HG03159 (cell line): ENCODE results near the gene TRAPPC3L.

Source experiments
- ATAC-seq: cut with Tn5 transposase; IDR thresholded peaks from one replicate; pipeline ENCODE4 v1.9.1; 2021; ENCODE audit warnings: mild to moderate bottlenecking, moderate library complexity; ENCODE audit not compliant: unreplicated experiment

The TRAPPC3L gene

GRCh38 chr6:116545651-116546050 lies at the start of gene TRAPPC3L:
TRAPPC3L (minus strand) TSS chr6:116545684; CDS start chr6:116545514, 170 bp downstream.
- ATAC-seq: no peak

DNA sequence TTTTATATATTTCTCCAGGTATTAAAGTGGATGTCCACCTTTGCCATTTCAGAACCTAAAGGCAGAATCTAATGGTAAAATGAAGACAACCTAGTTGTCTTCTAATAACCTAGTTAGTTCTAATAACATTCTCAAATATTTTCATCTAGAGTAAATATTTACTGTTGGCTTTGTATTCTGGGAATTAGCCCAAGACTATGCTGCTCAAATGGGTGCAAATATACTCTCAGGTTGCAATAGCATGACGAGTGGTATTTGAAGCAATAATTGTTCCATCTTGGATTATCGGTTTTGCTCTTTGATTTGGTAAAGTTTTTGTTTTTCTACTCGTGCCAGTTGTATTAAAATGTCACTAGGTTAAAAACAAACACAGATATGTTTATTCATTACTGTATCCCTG lies 49.8 kb upstream of the TRAPPC3L start:
- ATAC-seq: no peak

- ATAC-seq: no peak
These were observed 41.3 kb upstream of the TRAPPC3L start for GRCh38 chr6:116586738-116587137.

DNA sequence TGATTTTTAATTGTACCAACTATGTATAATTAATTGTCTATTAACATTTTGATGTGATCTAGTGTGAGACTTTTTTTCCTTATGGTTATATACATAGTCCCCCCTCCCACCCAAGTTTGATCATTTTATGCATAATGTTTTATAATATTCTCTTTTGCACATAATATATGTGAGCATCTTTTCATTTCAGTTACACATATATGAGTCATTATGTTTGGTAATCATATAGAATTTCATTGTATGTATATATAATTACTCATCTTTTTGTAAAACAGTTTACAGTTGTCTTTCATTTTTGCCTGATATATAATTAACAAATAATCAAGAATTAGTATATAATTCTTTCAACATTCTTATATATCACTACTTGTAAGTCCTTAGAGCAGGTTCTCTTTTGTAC lies 40.8 kb upstream of the TRAPPC3L start:
- ATAC-seq: no peak

GRCh38 chr6:116580198-116580597 lies 34.7 kb upstream of the TRAPPC3L start:
- no peak for ATAC-seq

DNA sequence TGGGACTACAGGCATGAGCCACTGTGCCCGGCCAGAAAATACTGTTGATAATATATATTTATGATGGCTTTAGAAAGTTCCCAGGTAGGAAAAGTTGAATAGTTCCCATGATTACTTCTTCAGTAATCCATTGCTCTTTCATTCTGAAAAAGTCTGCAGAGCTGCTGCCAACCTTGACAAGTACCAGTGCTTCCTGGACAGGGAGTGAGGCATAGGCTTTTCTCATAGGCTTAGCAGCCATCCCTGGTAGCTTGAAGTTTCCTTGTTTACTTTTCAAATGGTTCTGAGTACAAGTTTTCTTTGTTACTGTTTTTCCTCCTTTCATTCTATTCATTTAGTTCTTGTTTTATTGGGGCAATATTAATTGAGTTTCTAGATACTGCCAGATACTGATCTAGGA lies 33.7 kb upstream of the TRAPPC3L start:
- ATAC-seq: no peak

DNA sequence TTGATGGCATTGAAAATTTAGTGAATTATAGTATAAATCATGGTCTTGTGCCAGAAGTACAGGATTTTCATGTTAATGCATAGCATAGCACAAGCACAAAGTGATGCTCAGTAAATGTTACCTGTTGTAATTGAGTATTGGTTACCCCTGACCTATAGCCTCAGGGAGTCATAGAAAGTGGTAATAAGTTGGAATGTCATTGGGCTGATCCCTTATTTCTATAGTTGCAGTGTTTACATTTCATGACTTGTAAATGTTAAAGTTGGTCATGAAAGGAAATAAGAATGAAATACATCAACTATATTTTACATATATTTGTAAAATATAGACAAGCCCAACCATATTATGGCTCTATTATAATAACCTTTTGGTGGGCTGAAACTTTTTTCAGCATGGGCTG lies 32.9 kb upstream of the TRAPPC3L start:
- ATAC-seq: no peak

- ATAC-seq: no peak
These were observed 32.0 kb upstream of the TRAPPC3L start for GRCh38 chr6:116577486-116577885.

DNA sequence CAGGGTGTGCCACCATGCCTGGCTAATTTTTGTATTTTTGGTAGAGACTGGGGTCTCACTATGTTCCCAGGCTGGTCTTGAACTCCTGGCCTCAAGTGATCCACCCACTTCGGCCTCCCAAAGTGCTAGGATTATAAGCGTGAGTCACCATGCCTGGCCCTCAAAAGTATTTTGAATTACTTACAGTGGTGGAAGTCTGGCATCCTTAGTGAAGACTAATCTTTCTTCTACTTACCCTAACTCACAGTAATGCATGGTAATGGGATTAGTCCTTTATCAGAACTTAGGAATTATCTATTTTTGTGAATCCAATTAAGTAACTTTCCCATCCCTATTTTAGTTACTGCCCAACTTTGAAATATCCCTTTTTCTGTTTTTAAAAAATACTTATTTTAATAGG lies 29.7 kb upstream of the TRAPPC3L start:
- no peak for ATAC-seq

DNA sequence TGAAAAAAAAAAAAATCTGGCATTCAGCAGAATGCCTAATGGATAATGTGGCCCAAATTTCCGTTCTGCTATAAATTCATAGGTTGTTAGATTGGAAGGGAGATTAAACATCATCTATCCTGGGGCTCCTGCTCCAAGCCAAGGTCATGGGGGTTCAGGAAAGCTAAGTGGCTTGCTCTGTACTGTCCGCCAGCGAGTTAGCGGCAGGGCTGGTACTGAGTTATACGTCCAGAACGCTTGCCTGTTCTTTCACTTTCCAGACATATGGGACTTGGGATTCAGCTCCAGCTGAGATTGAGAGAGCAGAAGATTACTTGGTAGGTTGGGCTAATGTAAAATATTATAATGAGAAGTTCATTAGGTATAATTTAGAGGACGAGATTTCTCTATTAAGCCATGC lies 26.7 kb upstream of the TRAPPC3L start:
- no peak for ATAC-seq

- ATAC-seq: no peak
These were observed 26.2 kb upstream of the TRAPPC3L start for GRCh38 chr6:116571683-116572000.

- ATAC-seq: peak; percentile 94
These were observed 25.6 kb upstream of the TRAPPC3L start, which contains the start of gene RWDD1 for GRCh38 chr6:116570856-116571682. RWDD1 (plus strand) TSS chr6:116571504; CDS start chr6:116571583, 79 bp downstream.

DNA sequence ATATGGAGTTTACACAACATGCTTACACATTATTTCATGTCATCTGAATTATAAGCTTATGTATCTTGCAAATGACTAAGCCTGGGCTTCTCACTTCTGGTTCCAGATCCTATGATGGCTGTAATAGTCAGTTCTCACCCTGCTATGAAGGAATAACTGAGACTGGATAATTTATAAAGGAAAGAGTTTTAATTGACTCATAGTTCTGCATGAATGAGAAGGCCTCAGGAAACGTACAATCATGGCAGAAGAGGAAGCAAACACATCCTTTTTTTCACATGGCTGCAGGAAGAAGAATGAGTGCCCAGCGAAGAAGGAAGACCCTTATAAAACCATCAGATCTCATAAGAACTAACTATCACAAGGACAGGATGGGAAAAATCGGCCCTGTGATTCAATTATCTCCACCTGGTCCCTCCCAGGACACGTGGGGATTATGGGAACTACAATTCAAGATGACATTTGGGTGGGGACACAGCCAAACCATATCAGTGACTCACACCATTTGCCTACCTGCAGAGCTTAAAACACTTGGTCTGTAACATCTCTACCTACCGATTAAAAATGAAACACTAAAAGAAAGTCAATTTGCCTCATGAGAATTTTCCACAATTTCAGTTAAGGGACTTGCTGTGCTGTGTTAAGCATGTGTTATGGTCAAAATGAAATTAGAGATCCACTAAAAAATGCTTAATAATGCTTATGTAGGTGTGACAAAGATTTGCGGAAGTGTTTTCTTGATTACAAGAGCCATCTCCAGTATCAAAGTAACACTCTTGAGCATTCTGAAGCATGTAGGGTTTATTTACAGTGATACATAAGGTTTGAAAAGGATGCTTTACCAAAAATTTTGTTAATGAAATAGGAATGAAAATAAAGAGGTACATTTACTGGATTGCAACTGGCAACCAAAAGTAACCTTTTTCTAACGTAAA lies 23.6 kb upstream of the TRAPPC3L start:
- no peak for ATAC-seq

DNA sequence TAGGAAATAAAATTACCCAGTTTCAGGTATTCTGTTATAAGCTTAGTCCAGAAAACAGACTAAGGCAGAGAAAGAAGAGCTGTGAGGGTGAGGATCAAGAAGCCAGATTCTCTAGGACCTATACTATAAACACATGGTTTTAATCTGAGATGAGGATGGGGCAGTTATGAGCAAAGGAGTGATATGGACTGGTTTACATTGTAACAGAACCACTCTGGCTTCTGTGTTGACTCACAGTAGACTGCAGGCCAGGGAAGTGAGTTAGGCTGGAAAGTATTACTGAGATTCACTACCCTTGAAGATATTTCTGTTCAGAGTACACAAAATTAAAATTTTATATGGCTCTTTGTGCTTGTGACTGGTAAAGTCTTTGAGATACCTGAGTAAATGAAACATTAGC lies 22.6 kb upstream of the TRAPPC3L start:
- ATAC-seq: no peak

DNA sequence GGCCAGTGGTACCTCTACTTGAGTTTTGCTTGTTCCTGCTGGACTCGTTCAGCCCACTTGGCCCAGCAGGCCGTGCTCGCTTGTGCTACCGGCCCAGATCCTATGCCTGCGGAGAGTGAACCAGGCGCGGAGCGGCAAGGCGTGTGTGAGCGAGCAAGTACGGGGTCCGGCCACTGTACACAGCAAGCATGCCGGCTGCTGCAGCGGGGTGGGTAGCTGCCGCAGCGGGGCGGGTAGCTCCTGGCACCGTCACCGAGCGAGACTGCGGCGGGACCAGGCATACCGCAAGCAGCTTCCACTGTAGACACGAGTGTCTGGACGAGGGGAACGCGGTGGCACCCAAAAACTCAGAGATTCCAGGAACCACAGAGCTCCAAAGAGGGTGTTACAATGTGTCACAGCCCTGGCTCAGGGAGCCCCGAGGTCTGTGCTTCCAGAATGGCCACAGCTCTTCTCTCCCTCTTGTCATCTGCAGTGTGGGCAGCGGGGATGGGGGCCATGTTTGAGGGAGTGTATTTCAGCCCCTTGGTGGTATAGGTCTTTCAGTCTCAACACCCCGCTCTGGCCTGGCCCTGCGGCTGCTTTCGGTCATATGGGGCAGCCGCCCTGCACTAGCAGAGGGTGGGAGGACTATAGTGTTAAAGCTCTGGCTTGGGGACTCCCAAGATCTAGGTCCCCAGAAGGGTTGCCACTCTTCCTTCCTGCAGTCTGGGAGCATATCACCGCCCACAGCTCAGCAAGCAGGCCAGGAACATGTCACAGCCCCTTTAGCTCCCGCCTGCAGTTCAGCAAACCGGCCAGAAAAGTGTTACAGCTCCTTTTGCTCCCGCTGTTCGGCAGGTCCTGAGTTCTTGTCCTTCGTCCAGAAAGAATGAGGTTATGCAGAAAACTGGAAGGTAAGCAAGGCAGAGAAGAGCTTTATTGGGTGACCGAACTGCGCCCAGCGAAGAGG lies 19.7 kb upstream of the TRAPPC3L start:
- ATAC-seq: no peak

DNA sequence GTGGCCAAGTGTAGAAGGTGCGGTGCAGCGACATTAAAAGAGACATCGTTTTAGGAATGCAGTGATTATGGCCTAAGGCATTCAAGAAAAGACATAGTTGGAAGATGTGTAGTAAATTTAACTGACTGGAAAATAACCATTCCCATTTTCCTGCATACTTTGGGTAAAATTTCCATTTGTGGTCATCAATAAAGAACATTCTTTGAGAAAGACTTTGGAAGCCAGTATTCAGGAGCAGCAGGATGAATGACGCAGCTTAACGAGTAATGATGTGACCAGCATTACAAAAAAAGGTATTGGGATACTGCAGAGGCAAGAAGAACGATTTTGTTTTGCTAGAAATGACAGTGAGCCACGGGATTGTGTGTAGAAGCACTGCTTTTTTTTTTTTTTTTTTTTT lies 18.8 kb upstream of the TRAPPC3L start:
- no peak for ATAC-seq

GRCh38 chr6:116563830-116564229 lies 18.3 kb upstream of the TRAPPC3L start:
- no peak for ATAC-seq

DNA sequence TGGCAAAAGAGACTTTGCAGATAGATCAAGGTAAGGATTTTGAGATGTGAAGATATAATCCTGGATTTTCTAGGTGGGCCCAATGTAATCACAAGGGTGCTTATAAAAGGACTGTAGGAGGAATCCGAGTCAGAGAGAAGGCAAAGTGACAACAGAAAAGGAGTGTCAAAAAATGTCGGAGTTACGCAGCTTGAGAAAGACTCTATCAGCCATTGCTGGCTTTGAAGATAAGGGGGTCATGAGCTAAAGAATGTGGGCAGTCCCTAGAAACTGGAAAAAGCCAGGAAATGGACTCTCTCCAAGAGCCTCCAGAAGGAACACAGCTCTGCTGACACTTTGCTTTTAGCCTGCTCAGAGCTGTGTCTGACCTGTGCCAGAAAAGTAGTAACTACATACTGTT lies 17.1 kb upstream of the TRAPPC3L start:
- ATAC-seq: no peak

DNA sequence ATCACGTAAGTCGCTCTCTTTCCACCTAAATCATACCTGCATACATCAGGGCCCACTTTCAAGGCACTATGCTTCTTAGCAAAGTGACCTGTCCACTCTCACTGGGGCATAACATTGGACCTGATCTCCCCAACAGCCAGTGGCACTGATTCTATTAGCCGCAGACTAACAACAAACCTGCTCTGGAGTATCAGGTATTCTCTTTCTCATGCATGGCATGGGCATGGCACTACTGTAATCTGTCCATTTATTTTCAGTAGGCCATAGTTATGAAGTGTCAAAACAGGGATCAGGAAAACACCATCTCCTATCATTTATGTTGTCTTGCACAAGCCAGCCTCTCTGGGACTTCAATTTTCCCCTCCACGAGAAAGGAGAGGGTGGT lies 16.5 kb upstream of the TRAPPC3L start:
- ATAC-seq: no peak

GRCh38 chr6:116561377-116562018 lies 16.0 kb upstream of the TRAPPC3L start:
- peak; percentile 76 for ATAC-seq
